Prostate gland (tissue), 2 donors: ENCODE measurements around the gene BOD1L1.

Experiments used
- POLR2A ChIP-seq: fragments of 450-650 bp; IDR thresholded peaks from one replicate; pipeline ENCODE4 v1.6.1; 2016; ENCODE audit warnings: antibody characterized with exemption, mild to moderate bottlenecking
- POLR2AphosphoS5 ChIP-seq: sonication (generic); formaldehyde crosslinking; IDR thresholded peaks from one replicate; pipeline ENCODE4 v1.6.1; 2017; ENCODE audit warnings: antibody characterized with exemption
- TF ChIP-seq, protein P1 (sequence below), 4 experiments: fragments of 200-600 bp in 2 of 4; fragments of 450-650 bp in 2 of 4; sonication (generic) in 2 of 4; IDR thresholded peaks; 1 replicate in 3 of 4; 2 replicates in 1 of 4; pipeline ENCODE4 v1.5.1; 2016 to 2019; ENCODE audit warnings: antibody characterized with exemption in 4 of 4, mild to moderate bottlenecking in 2 of 4, moderate library complexity in 2 of 4

GRCh38 chr4:13562876-13563275 lies 64.6 kb downstream of the BOD1L1 start:
- TF ChIP-seq, protein P1, sequence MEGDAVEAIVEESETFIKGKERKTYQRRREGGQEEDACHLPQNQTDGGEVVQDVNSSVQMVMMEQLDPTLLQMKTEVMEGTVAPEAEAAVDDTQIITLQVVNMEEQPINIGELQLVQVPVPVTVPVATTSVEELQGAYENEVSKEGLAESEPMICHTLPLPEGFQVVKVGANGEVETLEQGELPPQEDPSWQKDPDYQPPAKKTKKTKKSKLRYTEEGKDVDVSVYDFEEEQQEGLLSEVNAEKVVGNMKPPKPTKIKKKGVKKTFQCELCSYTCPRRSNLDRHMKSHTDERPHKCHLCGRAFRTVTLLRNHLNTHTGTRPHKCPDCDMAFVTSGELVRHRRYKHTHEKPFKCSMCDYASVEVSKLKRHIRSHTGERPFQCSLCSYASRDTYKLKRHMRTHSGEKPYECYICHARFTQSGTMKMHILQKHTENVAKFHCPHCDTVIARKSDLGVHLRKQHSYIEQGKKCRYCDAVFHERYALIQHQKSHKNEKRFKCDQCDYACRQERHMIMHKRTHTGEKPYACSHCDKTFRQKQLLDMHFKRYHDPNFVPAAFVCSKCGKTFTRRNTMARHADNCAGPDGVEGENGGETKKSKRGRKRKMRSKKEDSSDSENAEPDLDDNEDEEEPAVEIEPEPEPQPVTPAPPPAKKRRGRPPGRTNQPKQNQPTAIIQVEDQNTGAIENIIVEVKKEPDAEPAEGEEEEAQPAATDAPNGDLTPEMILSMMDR (IDR thresholded peaks at IDR 0.05): no peak
- TF ChIP-seq POLR2AphosphoS5: no peak
- no peak for TF ChIP-seq POLR2A
